Spleen (tissue), 11 donors: ENCODE results near the gene MEIS2. TPM values are rescaled to one million over a fixed set of nuclear protein-coding genes. Genes with fewer than 3 reads are reported as not detected.

Experiments used
- DNase-seq: peaks from one replicate; pipeline ENCODE4 v3.0.0-alpha.2; 2020
- H3K27ac ChIP-seq, 8 donors: fragments of 200-600 bp; sonication (generic) in 7 of 8; 1 replicate in 4 of 8; 2 replicates in 4 of 8; pipeline versions ENCODE4 v1.5.0 to v1.8.0; 2016 to 2021; ENCODE audit warnings: inconsistent platforms in 4 of 8, mild to moderate bottlenecking in 4 of 8, moderate library complexity in 1 of 8
- H3K27me3 ChIP-seq, 7 donors: fragments of 200-600 bp; sonication (generic) in 6 of 7; replicated peaks in 1 of 7; 1 replicate in 4 of 7; 2 replicates in 3 of 7; pipeline versions ENCODE4 v1.5.0 to v1.8.0; 2016 to 2021; ENCODE audit warnings: inconsistent platforms in 3 of 7, mild to moderate bottlenecking in 1 of 7
- H3K36me3 ChIP-seq, 6 donors: fragments of 200-600 bp; sonication (generic) in 5 of 6; 1 replicate in 4 of 6; 2 replicates in 2 of 6; pipeline versions ENCODE4 v1.5.0 to v1.8.0; 2016 to 2021; ENCODE audit warnings: inconsistent platforms in 2 of 6
- H3K4me1 ChIP-seq, 6 donors: fragments of 200-600 bp; sonication (generic) in 5 of 6; 1 replicate in 3 of 6; 2 replicates in 3 of 6; pipeline versions ENCODE4 v1.5.0 to v1.8.0; 2016 to 2021; ENCODE audit warnings: inconsistent platforms in 3 of 6
- H3K4me3 ChIP-seq, 8 donors: fragments of 200-600 bp; sonication (generic) in 7 of 8; 1 replicate in 4 of 8; 2 replicates in 4 of 8; pipeline versions ENCODE4 v1.5.0 to v1.8.0; 2016 to 2021; ENCODE audit warnings: inconsistent platforms in 4 of 8, mild to moderate bottlenecking in 4 of 8, moderate library complexity in 2 of 8
- H3K9me3 ChIP-seq, 8 donors: fragments of 200-600 bp; sonication (generic) in 7 of 8; 1 replicate in 4 of 8; 2 replicates in 4 of 8; pipeline versions ENCODE4 v1.5.0 to v1.8.0; 2016 to 2021; ENCODE audit warnings: inconsistent platforms in 4 of 8
- POLR2A ChIP-seq, 3 donors: fragments of 450-650 bp; IDR thresholded peaks; one replicate each; pipeline ENCODE4 v1.5.1; 2017; ENCODE audit warnings: antibody characterized with exemption in 3 of 3, mild to moderate bottlenecking in 1 of 3
- POLR2AphosphoS5 ChIP-seq, 3 donors: sonication (generic); formaldehyde crosslinking; IDR thresholded peaks; one replicate each; pipeline ENCODE4 v1.5.1; 2017; ENCODE audit warnings: antibody characterized with exemption in 3 of 3
- WGBS, 5 donors: extraction: QIAGEN DNeasy Blood & Tissue Kit in 3 of 5; methylation state at CpG; one replicate each; pipeline versions ENCODE4 v1.1.5 to v1.1.7; 2013 to 2018; 5-methylcytosine and 5-hydroxymethylcytosine counted together
- intact Hi-C: fragments of 100-400 bp; cut with DNase I; formaldehyde crosslinking; loops from one replicate; pipeline ENCODE4 v1.15.0; 2023; ENCODE audit warnings: low total_unique reads
- polyA plus RNA-seq, 3 donors: library from polyadenylated mRNA; stranded (reverse); fragments of 200-250 nt; gene quantifications; one replicate each; pipeline ENCODE4 v1.2.1, GENCODE V29; 2013
- total RNA-seq, 7 donors: library from RNA; depleted of rRNA in 3 of 7; stranded (reverse); fragments of >200 nt in 3 of 7; fragmentation: NEBNext Ultra II Directional in 4 of 7; extraction: Animal tissue kit (Norgen Biotek cat#: 25700) in 4 of 7; gene quantifications; one replicate each; pipeline versions ENCODE4 v1.1.0 to v1.2.1, GENCODE V29; 2016 to 2021
- TF ChIP-seq, protein P1 (sequence below), 11 experiments: fragments of 200-600 bp in 7 of 11; fragments of 450-650 bp in 4 of 11; sonication (generic) in 4 of 11; IDR thresholded peaks in 8 of 11; conservative IDR thresholded peaks in 3 of 11; 1 replicate in 7 of 11; 2 replicates in 4 of 11; pipeline versions ENCODE4 v1.4.0 to v1.8.0; 2016 to 2021; ENCODE audit warnings: antibody characterized with exemption in 11 of 11, inconsistent platforms in 4 of 11, mild to moderate bottlenecking in 1 of 11
- donor health status: healthy with polysubstance abuse.
- donor health status: DM: no; HTN: no; CAD: no; lungs with moderate emphysema.
- donor health status: DM: no; HTN: no; CAD: no.
- donor health status: Bipolar disorder and iron deficiency.
- donor health status: healthy.
- donor health status: DM: no; HTN: no; CAD: no.
- donor health status: DM: yes; HTN: yes; CAD: no.

MEIS2 gene
- total and polyA plus RNA-seq, 10 donors, result 2.6 to 57.2 (median 23.5) TPM

DNA sequence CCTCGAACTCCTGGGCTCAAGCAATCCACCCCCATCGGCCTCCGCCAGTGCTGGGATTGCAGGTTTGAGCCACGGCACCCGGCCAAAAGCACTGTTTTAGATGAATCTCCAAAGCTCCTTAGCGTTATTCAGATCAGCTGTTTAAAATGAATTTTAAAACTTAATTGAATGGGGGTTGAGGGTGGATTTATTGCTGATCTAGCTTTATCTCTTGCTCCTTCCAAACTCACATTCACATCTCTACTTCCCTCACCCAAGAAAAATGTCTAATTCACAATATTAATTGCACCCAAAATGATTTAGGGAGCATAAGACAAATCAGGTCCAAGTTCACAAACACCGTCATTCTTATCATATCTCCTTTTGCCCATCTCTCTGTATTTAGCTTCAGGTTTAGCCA is 89.8 kb downstream of the MEIS2 start:
- Histone ChIP-seq H3K9me3 (no peaks in the 10 kb centered on the region), H3K4me1 (no peaks in the 10 kb centered on the region), H3K27me3 (no peaks in the 10 kb centered on the region), H3K4me3 (no peak overlapping the region), H3K36me3 (no peaks in the 10 kb centered on the region), H3K27ac (no peak overlapping the region)
- WGBS, 5 donors, result 84 to 95% (median 92%) methylated on average over 7 of the region's 7 CpGs
- intact Hi-C loops, result no loop called here
- no peak for TF ChIP-seq POLR2A (IDR thresholded peaks at IDR 0.05)
- TF ChIP-seq, protein P1, sequence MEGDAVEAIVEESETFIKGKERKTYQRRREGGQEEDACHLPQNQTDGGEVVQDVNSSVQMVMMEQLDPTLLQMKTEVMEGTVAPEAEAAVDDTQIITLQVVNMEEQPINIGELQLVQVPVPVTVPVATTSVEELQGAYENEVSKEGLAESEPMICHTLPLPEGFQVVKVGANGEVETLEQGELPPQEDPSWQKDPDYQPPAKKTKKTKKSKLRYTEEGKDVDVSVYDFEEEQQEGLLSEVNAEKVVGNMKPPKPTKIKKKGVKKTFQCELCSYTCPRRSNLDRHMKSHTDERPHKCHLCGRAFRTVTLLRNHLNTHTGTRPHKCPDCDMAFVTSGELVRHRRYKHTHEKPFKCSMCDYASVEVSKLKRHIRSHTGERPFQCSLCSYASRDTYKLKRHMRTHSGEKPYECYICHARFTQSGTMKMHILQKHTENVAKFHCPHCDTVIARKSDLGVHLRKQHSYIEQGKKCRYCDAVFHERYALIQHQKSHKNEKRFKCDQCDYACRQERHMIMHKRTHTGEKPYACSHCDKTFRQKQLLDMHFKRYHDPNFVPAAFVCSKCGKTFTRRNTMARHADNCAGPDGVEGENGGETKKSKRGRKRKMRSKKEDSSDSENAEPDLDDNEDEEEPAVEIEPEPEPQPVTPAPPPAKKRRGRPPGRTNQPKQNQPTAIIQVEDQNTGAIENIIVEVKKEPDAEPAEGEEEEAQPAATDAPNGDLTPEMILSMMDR (IDR thresholded peaks at IDR 0.05 in 8 of 11, conservative IDR thresholded peaks at IDR 0.05 in 3 of 11), result no peak
- TF ChIP-seq POLR2AphosphoS5 (IDR thresholded peaks at IDR 0.05), result no peak
- no peak for DNase-seq

DNA sequence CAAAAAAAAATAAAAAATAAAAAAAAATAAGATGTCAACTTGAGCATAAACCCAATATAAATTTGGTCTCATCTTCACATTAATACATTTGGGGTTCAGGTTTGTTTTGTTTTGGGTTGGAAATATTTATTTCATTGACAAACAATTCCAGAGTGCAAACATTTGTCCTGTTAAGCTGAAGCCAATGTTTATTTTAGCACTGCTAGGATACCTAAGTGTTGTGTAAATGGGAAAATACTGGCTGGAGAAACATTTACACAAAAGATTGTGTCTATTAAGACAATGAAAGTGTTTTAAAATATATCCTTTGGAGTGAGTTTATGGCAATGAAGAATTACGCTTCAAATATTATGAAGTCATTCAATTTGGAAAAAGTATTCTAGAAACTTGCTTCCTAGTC is 91.1 kb downstream of the MEIS2 start:
- no peaks in the 10 kb centered on the region for H3K4me1 ChIP-seq
- H3K27me3 ChIP-seq, result no peaks in the 10 kb centered on the region
- no peak for TF ChIP-seq POLR2AphosphoS5 (IDR thresholded peaks at IDR 0.05)
- no peaks in the 10 kb centered on the region for H3K9me3 ChIP-seq
- H3K36me3 ChIP-seq, result no peaks in the 10 kb centered on the region
- no peak for DNase-seq
- intact Hi-C loops, result no loop called here
- H3K4me3 ChIP-seq, result no peak overlapping the region
- H3K27ac ChIP-seq, result no peak overlapping the region
- 90 to 98% (median 95%) methylated on average over 1 of the region's 1 CpG for WGBS, 5 donors

DNA sequence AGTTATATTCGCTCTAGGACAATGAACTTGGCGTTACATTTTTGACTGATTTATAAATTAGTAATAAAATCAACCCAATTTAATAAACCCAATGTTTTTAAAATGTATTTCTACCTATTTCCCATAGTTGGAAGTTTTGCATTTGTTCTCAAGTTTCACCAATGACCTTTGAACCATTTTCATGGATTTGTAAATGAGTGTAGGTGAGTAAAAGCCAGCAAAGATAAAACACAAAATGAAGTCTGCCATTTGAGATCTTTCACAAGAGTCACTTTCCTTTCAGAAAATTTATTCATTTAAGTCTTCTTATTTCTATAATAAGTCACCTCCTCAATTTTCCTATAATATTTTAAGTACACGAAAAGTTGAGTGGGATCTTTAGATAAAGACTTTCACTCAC is 92.1 kb downstream of the MEIS2 start:
- TF ChIP-seq POLR2AphosphoS5 (IDR thresholded peaks at IDR 0.05), result no peak
- TF ChIP-seq, protein P1 (IDR thresholded peaks at IDR 0.05 in 8 of 11, conservative IDR thresholded peaks at IDR 0.05 in 3 of 11), result no peak
- TF ChIP-seq POLR2A (IDR thresholded peaks at IDR 0.05), result no peak
- H3K36me3 ChIP-seq, result no peaks in the 10 kb centered on the region
- 89 to 96% (median 92%) methylated on average over 3 of the region's 3 CpGs for WGBS, 5 donors
- H3K9me3 ChIP-seq, result peaks cover 0 to 9% (median 0%) of the 10 kb centered on the region in 8 donors
- H3K4me1 ChIP-seq, result no peaks in the 10 kb centered on the region
- H3K27ac ChIP-seq, result no peak overlapping the region
- no peaks in the 10 kb centered on the region for H3K27me3 ChIP-seq
- H3K4me3 ChIP-seq, result no peak overlapping the region
- DNase-seq, result no peak
- intact Hi-C loops, result no loop called here

DNA sequence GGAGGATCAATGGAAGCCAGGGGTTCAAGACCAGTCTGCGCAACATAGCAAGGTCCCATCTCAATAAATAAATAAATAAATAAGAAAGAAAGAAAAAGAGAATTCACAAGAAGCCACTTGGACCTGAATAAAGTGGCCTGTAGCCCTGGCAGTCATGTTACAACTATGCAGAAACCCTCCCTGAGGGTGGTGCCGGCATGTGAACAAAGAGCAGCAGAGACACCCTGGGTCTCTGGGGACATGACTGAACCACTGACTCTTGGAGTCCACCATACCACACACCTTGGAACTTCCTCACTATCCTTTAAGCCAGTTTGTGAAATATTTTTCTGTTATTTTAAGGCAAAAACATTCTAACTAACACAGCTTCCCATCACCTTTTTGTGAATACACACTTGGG is 93.0 kb downstream of the MEIS2 start:
- 90 to 97% (median 95%) methylated on average over 2 of the region's 2 CpGs for WGBS, 5 donors
- no peaks in the 10 kb centered on the region for H3K27me3 ChIP-seq
- no peak overlapping the region for H3K27ac ChIP-seq
- H3K4me1 ChIP-seq, result no peaks in the 10 kb centered on the region
- DNase-seq, result no peak
- H3K36me3 ChIP-seq, result no peaks in the 10 kb centered on the region
- H3K4me3 ChIP-seq, result no peak overlapping the region
- H3K9me3 ChIP-seq, result peaks cover 0 to 9% (median 0%) of the 10 kb centered on the region in 8 donors
- intact Hi-C loops, result no loop called here
- TF ChIP-seq POLR2AphosphoS5 (IDR thresholded peaks at IDR 0.05), result no peak
- no peak for TF ChIP-seq POLR2A (IDR thresholded peaks at IDR 0.05)
- TF ChIP-seq, protein P1 (IDR thresholded peaks at IDR 0.05 in 8 of 11, conservative IDR thresholded peaks at IDR 0.05 in 3 of 11), result no peak
